ENCODE measurements around the gene EFCAB10.

DNA sequence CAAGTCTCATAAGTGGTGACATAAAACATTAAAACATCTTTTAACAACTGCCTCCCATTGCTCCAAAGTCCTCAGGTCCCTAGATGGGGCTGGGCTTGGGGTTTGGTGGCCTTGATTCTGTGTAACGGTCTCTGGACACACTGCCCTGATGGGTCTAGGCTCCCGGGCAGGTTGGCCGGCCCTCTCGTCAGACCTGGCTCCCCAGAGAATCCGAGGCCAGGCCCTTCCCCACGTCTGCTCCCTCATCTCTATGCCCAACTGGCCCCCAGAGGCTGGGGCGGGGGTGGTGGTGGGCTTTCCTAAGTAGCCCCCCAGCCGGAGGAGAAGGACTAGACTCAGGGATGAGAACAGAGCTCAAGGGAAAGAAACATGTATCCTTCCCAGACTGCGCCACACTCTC, 31.5 kb upstream of the EFCAB10 start:
- TF ChIP-seq MXI1 (conservative IDR thresholded peaks at IDR 0.05; ENCODE audit: poor library complexity, severe bottlenecking) (no peak), CTCF (IDR thresholded peaks at IDR 0.05; ENCODE audit: poor library complexity, severe bottlenecking) (no peak), SMC3 (conservative IDR thresholded peaks at IDR 0.05; ENCODE audit: poor library complexity) (no peak), EP300 (conservative IDR thresholded peaks at IDR 0.05; ENCODE audit: poor library complexity, severe bottlenecking) (no peak), TAF1 (IDR thresholded peaks at IDR 0.05; ENCODE audit: low read depth) (no peak), POLR2AphosphoS5 (IDR thresholded peaks at IDR 0.05) (no peak), EZH2 (IDR thresholded peaks at IDR 0.05; ENCODE audit: borderline replicate concordance, insufficient read depth, low read length, poor library complexity, severe bottlenecking) (no peak), RAD21 (conservative IDR thresholded peaks at IDR 0.05) (no peak)

Measured in neural cell (in vitro differentiated cells).